ENCODE results near the gene TP53.

Gene TP53

DNA sequence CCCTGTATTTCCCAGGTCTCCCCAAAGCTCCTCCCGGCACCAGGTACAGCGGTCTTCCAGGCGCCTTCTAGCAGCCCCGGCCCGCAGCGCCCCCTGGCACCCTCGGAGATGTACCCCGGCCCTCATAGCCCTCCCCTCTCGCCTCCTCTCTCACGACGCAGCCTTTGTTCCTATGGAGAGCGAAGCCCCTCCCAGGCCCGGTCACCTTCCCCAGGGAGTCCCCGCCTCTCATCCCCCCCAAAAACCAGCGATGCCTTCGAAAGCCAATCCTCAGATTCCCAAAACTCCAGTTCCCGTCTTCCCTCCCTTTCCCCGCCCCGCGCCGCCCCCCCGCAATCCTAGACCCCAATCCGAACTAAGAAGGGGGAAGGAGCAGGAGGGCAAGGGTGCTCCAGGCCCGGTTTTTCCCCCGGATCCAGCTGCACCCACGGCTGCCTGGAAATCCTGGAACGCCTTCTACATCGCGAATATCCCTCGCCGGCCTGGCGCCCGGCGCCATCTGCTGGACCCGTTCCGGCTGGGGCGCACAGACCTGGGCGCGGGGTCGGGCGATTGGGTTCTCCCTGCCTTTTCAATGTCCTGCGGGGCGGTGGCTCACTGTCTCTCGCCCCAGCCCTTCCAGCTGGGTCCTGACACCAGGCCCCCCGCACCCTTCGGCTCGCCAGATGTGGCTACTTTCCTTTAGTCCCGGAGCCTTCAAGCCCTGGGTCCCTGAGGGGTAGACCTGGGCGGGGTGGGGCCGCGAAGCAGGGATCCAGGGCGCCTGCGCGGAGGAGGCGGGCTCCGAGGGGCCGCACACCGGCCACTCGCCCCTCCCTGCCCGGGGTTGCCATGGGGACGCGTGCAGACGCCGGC, 29.8 kb upstream of the TP53 start, which contains the start of gene DNAH2 (continued):
- TF ChIP-seq, protein P1, sequence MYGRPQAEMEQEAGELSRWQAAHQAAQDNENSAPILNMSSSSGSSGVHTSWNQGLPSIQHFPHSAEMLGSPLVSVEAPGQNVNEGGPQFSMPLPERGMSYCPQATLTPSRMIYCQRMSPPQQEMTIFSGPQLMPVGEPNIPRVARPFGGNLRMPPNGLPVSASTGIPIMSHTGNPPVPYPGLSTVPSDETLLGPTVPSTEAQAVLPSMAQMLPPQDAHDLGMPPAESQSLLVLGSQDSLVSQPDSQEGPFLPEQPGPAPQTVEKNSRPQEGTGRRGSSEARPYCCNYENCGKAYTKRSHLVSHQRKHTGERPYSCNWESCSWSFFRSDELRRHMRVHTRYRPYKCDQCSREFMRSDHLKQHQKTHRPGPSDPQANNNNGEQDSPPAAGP (tag by site-specific recombination; IDR thresholded peaks at IDR 0.05): peak; percentile 97
- TF ChIP-seq SCRT2 (tag by site-specific recombination; IDR thresholded peaks at IDR 0.05) (peak; percentile 14; the same call in 1 of the 2 replicates), ZNF600 (tag by site-specific recombination; IDR thresholded peaks at IDR 0.05) (peak; percentile 43; the same call in 1 of the 2 replicates), OSR2 (tag by site-specific recombination; IDR thresholded peaks at IDR 0.05) (no peak), ZNF707 (tag by site-specific recombination; IDR thresholded peaks at IDR 0.05) (peak; percentile 53; the same call in 1 of the 2 replicates), HOXC10 (CRISPR knock-in tag; IDR thresholded peaks at IDR 0.05) (no peak), ZNF140 (tag by site-specific recombination; IDR thresholded peaks at IDR 0.05) (no peak), KLF7 (tag by site-specific recombination; IDR thresholded peaks at IDR 0.05; ENCODE audit: borderline replicate concordance) (peak; percentile 99), ZNF132 (tag by site-specific recombination; IDR thresholded peaks at IDR 0.05; ENCODE audit: borderline replicate concordance) (no peak), ZNF146 (tag by site-specific recombination; IDR thresholded peaks at IDR 0.05) (peak; percentile 63; the same call in 1 of the 2 replicates), GFI1B (tag by site-specific recombination; IDR thresholded peaks at IDR 0.05) (peak; percentile 57; the same call in 1 of the 2 replicates), ZNF112 (tag by site-specific recombination; IDR thresholded peaks at IDR 0.05) (no peak), ZNF837 (tag by site-specific recombination; IDR thresholded peaks at IDR 0.05) (no peak), SALL2 (tag by site-specific recombination; IDR thresholded peaks at IDR 0.05; ENCODE audit: borderline replicate concordance) (peak; percentile 86; the same call in 1 of the 2 replicates), ZNF394 (tag by site-specific recombination; IDR thresholded peaks at IDR 0.05; ENCODE audit: borderline replicate concordance) (no peak; the same call in 1 of the 2 replicates), ZBTB11 (tag by site-specific recombination; conservative IDR thresholded peaks at IDR 0.05; ENCODE audit: low read depth) (peak; percentile 66), TRIM28 (IDR thresholded peaks at IDR 0.05; ENCODE audit: borderline replicate concordance, low read length) (0 out of 2 replicates have a peak, but pooled peaks have one; percentile 38), GLI2 (tag by site-specific recombination; IDR thresholded peaks at IDR 0.05; ENCODE audit: borderline replicate concordance, low read depth) (no peak), ZNF768 (tag by site-specific recombination; IDR thresholded peaks at IDR 0.05) (no peak), RBAK (tag by site-specific recombination; IDR thresholded peaks at IDR 0.05) (no peak)
- TF ChIP-seq, protein P2, sequence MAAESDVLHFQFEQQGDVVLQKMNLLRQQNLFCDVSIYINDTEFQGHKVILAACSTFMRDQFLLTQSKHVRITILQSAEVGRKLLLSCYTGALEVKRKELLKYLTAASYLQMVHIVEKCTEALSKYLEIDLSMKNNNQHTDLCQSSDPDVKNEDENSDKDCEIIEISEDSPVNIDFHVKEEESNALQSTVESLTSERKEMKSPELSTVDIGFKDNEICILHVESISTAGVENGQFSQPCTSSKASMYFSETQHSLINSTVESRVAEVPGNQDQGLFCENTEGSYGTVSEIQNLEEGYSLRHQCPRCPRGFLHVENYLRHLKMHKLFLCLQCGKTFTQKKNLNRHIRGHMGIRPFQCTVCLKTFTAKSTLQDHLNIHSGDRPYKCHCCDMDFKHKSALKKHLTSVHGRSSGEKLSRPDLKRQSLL (tag by site-specific recombination; IDR thresholded peaks at IDR 0.05): peak; percentile 62; the same call in 1 of the 2 replicates
- TF ChIP-seq, protein P3, sequence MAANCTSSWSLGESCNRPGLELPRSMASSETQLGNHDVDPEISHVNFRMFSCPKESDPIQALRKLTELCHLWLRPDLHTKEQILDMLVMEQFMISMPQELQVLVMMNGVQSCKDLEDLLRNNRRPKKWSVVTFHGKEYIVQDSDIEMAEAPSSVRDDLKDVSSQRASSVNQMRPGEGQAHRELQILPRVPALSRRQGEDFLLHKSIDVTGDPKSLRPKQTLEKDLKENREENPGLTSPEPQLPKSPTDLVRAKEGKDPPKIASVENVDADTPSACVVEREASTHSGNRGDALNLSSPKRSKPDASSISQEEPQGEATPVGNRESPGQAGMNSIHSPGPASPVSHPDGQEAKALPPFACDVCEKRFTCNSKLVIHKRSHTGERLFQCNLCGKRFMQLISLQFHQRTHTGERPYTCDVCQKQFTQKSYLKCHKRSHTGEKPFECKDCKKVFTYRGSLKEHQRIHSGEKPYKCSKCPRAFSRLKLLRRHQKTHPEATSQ (tag by site-specific recombination; IDR thresholded peaks at IDR 0.05): peak; percentile 58; the same call in 1 of the 2 replicates
- TF ChIP-seq, protein P4, sequence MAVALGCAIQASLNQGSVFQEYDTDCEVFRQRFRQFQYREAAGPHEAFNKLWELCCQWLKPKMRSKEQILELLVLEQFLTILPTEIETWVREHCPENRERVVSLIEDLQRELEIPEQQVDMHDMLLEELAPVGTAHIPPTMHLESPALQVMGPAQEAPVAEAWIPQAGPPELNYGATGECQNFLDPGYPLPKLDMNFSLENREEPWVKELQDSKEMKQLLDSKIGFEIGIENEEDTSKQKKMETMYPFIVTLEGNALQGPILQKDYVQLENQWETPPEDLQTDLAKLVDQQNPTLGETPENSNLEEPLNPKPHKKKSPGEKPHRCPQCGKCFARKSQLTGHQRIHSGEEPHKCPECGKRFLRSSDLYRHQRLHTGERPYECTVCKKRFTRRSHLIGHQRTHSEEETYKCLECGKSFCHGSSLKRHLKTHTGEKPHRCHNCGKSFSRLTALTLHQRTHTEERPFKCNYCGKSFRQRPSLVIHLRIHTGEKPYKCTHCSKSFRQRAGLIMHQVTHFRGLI (tag by site-specific recombination; IDR thresholded peaks at IDR 0.05): peak; percentile 60; the same call in 1 of the 2 replicates
- TF ChIP-seq, protein P5, sequence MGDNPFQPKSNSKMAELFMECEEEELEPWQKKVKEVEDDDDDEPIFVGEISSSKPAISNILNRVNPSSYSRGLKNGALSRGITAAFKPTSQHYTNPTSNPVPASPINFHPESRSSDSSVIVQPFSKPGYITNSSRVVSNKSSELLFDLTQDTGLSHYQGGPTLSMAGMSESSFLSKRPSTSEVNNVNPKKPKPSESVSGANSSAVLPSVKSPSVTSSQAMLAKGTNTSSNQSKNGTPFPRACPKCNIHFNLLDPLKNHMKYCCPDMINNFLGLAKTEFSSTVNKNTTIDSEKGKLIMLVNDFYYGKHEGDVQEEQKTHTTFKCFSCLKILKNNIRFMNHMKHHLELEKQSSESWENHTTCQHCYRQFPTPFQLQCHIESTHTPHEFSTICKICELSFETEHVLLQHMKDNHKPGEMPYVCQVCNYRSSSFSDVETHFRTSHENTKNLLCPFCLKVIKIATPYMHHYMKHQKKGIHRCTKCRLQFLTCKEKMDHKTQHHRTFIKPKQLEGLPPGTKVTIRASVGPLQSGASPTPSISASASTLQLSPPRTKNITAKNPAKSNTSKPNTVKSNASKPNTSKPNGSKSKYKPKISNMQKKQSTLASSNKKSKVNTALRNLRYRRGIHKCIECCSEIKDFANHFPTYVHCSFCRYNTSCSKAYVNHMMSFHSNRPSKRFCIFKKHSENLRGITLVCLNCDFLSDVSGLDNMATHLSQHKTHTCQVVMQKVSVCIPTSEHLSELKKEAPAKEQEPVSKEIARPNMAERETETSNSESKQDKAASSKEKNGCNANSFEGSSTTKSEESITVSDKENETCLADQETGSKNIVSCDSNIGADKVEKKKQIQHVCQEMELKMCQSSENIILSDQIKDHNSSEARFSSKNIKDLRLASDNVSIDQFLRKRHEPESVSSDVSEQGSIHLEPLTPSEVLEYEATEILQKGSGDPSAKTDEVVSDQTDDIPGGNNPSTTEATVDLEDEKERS (tag by site-specific recombination; IDR thresholded peaks at IDR 0.05): peak; percentile 94
- TF ChIP-seq, protein P6, sequence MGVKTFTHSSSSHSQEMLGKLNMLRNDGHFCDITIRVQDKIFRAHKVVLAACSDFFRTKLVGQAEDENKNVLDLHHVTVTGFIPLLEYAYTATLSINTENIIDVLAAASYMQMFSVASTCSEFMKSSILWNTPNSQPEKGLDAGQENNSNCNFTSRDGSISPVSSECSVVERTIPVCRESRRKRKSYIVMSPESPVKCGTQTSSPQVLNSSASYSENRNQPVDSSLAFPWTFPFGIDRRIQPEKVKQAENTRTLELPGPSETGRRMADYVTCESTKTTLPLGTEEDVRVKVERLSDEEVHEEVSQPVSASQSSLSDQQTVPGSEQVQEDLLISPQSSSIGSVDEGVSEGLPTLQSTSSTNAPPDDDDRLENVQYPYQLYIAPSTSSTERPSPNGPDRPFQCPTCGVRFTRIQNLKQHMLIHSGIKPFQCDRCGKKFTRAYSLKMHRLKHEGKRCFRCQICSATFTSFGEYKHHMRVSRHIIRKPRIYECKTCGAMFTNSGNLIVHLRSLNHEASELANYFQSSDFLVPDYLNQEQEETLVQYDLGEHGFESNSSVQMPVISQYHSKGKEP (tag by site-specific recombination; IDR thresholded peaks at IDR 0.05): peak; percentile 61; the same call in 1 of the 2 replicates
